ENCODE results near the gene UBE3B. TPM values are rescaled to one million over a fixed set of nuclear protein-coding genes. Genes with fewer than 3 reads are reported as not detected.
A peak's percentile ranks its signal among the peaks of the same experiment; 100 is the strongest.

UBE3B gene
- total RNA-seq, 1 donor from 2014 or later = 32.6 TPM

DNA sequence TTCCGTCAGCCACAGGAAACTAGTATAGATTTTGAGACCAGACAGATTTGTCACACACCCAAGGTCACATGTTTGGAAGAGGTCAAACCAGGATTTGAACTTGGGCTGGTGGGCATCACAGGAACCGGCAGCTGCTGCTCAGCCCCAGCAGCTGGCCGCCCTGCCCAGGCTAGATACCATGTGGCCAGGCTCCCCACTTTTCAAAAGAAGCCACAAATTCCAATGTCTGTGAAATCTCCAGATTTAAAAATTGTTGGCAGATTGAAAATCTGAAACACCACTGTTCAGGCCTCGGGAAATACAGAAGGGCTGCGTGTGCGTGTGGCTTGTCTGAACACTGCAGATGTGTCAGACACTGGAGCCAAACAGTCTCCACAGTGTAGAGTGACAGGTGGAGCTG, 65.4 kb downstream of the UBE3B start:
- TF ChIP-seq, protein P1, sequence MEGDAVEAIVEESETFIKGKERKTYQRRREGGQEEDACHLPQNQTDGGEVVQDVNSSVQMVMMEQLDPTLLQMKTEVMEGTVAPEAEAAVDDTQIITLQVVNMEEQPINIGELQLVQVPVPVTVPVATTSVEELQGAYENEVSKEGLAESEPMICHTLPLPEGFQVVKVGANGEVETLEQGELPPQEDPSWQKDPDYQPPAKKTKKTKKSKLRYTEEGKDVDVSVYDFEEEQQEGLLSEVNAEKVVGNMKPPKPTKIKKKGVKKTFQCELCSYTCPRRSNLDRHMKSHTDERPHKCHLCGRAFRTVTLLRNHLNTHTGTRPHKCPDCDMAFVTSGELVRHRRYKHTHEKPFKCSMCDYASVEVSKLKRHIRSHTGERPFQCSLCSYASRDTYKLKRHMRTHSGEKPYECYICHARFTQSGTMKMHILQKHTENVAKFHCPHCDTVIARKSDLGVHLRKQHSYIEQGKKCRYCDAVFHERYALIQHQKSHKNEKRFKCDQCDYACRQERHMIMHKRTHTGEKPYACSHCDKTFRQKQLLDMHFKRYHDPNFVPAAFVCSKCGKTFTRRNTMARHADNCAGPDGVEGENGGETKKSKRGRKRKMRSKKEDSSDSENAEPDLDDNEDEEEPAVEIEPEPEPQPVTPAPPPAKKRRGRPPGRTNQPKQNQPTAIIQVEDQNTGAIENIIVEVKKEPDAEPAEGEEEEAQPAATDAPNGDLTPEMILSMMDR (IDR thresholded peaks at IDR 0.05; ENCODE audit: insufficient read depth, low read length, severe bottlenecking) = no peak
- no peak overlapping the region for H3K4me3 ChIP-seq (ENCODE audit: low read depth, low read length)
- H3K36me3 ChIP-seq (ENCODE audit: control insufficient read depth, insufficient read depth, low read length) = no peaks in the 10 kb centered on the region
- H3K27me3 ChIP-seq (ENCODE audit: control insufficient read depth, insufficient read depth, low read length) = no peaks in the 10 kb centered on the region
- DNase-seq (ENCODE audit: low read depth) (no peak), FAIRE-seq (no peak)

DNA sequence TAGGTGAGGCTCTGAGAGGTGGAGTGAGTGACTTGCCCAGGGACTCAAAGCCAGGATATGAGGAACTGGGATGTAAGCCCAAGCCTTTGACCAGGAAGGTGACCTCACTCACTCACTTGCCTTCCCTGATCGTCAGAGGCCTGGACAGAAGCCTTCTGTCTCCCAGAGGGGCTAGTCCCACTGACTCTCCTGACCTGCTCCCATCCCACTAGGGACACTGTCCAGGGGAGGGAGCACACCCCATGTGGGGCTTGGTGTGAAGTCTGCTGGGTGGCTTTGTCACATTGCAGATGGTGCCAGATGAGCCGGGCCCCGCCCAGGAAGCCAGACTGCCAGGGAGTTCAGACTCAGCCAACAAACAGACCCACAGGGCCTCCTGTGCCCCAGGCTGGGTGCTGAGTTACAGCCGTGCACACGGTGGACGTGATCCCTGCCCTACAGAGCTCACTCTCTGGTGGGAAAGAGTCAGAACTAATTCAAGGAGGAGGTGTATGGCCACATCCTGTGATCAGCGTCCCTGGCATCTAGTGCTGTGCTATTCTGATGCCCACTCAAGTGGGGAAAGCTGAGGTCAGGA, 67.6 kb downstream of the UBE3B start:
- TF ChIP-seq, protein P1 (IDR thresholded peaks at IDR 0.05; ENCODE audit: insufficient read depth, low read length, severe bottlenecking) = no peak
- Histone ChIP-seq H3K4me3 (ENCODE audit: low read depth, low read length) (no peak overlapping the region), H3K27me3 (ENCODE audit: control insufficient read depth, insufficient read depth, low read length) (no peaks in the 10 kb centered on the region), H3K36me3 (ENCODE audit: control insufficient read depth, insufficient read depth, low read length) (no peaks in the 10 kb centered on the region)
- FAIRE-seq (peak; percentile 23), DNase-seq (ENCODE audit: low read depth) (peak; percentile 37)

DNA sequence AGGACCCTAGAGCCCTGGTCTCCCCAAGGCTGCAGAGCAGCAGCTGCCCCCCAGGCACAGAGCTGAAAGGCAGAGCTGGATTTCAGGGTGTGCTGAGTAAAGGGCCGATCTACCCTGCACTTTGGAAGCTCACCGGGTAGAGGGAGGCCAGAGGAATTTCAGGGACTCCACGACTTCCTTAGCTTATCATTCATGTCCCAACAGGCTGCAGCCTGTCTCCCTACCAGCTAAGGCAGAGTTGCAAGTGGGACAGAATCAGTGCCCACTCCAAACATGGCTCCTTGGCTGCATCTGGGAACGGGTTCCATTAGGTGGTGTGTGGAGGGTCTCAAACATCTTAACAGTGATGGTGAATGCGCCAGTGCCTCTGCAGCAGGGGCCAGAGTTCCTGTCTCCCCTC, 68.4 kb downstream of the UBE3B start:
- H3K27me3 ChIP-seq (ENCODE audit: control insufficient read depth, insufficient read depth, low read length) = no peaks in the 10 kb centered on the region
- DNase-seq (ENCODE audit: low read depth) (peak; percentile 65), FAIRE-seq (peak; percentile 7)
- H3K4me3 ChIP-seq (ENCODE audit: low read depth, low read length) = no peak overlapping the region
- TF ChIP-seq, protein P1 (IDR thresholded peaks at IDR 0.05; ENCODE audit: insufficient read depth, low read length, severe bottlenecking) = no peak
- H3K36me3 ChIP-seq (ENCODE audit: control insufficient read depth, insufficient read depth, low read length) = no peaks in the 10 kb centered on the region

DNA sequence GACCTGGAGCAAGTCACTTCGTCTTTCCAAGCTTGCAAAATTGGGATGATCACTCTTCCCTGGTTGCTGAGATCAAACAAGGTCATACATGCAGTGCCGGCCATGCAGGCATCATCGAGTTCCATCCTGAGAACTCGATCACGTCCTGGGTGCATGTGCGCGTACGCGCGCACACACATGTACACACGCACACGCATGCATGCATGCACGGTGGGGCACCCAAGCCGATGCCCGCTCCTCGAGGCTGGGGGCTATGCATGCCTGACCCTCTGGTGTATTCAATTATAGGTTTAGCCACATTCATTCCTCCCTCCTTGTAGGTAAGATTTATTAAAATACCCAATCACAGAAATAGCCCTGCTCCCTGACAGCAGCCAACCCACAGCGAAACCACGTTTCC, 69.9 kb downstream of the UBE3B start:
- DNase-seq (ENCODE audit: low read depth) (no peak), FAIRE-seq (peak; percentile 95)
- no peaks in the 10 kb centered on the region for H3K27me3 ChIP-seq (ENCODE audit: control insufficient read depth, insufficient read depth, low read length)
- H3K36me3 ChIP-seq (ENCODE audit: control insufficient read depth, insufficient read depth, low read length) = no peaks in the 10 kb centered on the region
- H3K4me3 ChIP-seq (ENCODE audit: low read depth, low read length) = no peak overlapping the region
- TF ChIP-seq, protein P1 (IDR thresholded peaks at IDR 0.05; ENCODE audit: insufficient read depth, low read length, severe bottlenecking) = no peak

DNA sequence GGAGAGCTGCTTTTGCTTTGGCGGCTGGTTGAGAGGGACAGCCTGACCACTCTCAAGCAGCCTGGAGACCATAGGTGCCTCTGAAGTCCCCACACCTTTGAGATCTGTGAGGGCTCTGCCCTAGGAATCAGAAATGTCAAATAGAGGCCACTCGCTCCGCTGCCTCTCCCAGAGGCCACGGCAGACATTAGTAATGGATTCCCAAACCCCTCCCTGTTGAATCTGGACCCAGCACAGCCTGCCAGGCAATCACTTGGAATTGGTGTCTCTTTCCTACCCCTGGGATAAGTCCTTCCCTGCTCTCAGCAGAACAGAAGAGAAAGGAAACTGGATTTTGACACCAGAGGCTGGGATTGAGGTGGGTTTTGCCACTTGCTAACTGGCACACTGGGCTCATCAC, 70.8 kb downstream of the UBE3B start:
- no peak for FAIRE-seq
- H3K27me3 ChIP-seq (ENCODE audit: control insufficient read depth, insufficient read depth, low read length) = no peaks in the 10 kb centered on the region
- H3K4me3 ChIP-seq (ENCODE audit: low read depth, low read length) = no peak overlapping the region
- TF ChIP-seq, protein P1 (IDR thresholded peaks at IDR 0.05; ENCODE audit: insufficient read depth, low read length, severe bottlenecking) = no peak
- no peak for DNase-seq (ENCODE audit: low read depth)
- H3K36me3 ChIP-seq (ENCODE audit: control insufficient read depth, insufficient read depth, low read length) = no peaks in the 10 kb centered on the region

Measured in bronchial epithelial cell (primary cell).